BJ (cell line): ENCODE results near the gene XPNPEP1. TPM values are rescaled to one million over a fixed set of nuclear protein-coding genes. Genes with fewer than 3 reads are reported as not detected.

Experiments
- CTCF ChIA-PET: fragments of 350-600 bp; formaldehyde crosslinking; extraction: SDS; loops from one replicate; lab custom pipeline; 2021; ENCODE audit warnings: antibody characterized with exemption, inconsistent platforms; lab: Yijun Ruan, JAX
- POLR2A ChIA-PET: fragments of 300-600 bp; sonication (Branson Sonifier 250); formaldehyde crosslinking; extraction: SDS; loops from one replicate; lab custom pipeline; 2021; ENCODE audit warnings: antibody characterized with exemption; lab: Charles Lee
- DNase-seq: peaks from one replicate; pipeline ENCODE4 v3.0.0-alpha.2; 2011; ENCODE audit warnings: low read depth
- H3K27me3 ChIP-seq: 2 replicates; pipeline ENCODE4 v1.6.0; 2011; ENCODE audit warnings: low read length; ENCODE audit not compliant: control insufficient read depth, insufficient read depth
- H3K36me3 ChIP-seq: 2 replicates; pipeline ENCODE4 v1.5.1; 2011; ENCODE audit warnings: low read length; ENCODE audit not compliant: control insufficient read depth, insufficient read depth
- H3K4me3 ChIP-seq: 2 replicates; pipeline ENCODE4 v1.5.1; 2011; ENCODE audit warnings: low read depth, mild to moderate bottlenecking, control low read depth, low read length
- CTCF ChIP-seq: IDR thresholded peaks from 2 replicates; pipeline ENCODE4 v1.5.1; 2011; ENCODE audit warnings: low read depth, mild to moderate bottlenecking, control low read depth, inconsistent platforms, low read length, moderate library complexity; ENCODE audit not compliant: insufficient read depth
- polyA plus RNA-seq: library from polyadenylated mRNA; depleted of rRNA; stranded (reverse); fragments of >200 nt; gene quantifications from 2 replicates; pipeline ENCODE4 v1.2.3, GENCODE V29; 2011

The XPNPEP1 gene
- polyA plus RNA-seq, 1 experiment = 173 TPM

- ChIA-PET POLR2A (no interaction called here), CTCF (interaction anchor here (1.8 kb wide), 1 partner anchor 31 kb away, joined by 9 read pairs; no protein-coding TSS in a partner anchor)
- DNase-seq = no peak
- no peaks in the 10 kb centered on the region for H3K27me3 ChIP-seq
- TF ChIP-seq CTCF = no peak
- H3K4me3 ChIP-seq = no peak overlapping the region
- peaks cover 2% of the 10 kb centered on the region; the same call in 1 of the 2 replicates for H3K36me3 ChIP-seq
Observed at GRCh38 chr10:109914966-109915365, 8.3 kb downstream of the XPNPEP1 start.

- no peak for DNase-seq
- H3K4me3 ChIP-seq = no peak overlapping the region
- POLR2A ChIA-PET = no interaction called here
- TF ChIP-seq CTCF = no peak
- H3K36me3 ChIP-seq = peaks cover 2% of the 10 kb centered on the region; the same call in 1 of the 2 replicates
- H3K27me3 ChIP-seq = no peaks in the 10 kb centered on the region
- CTCF ChIA-PET = interaction anchor here (0.9 to 1.8 kb wide), 3 partner anchors 10 to 29 kb away, joined by 4 to 9 read pairs (median 7); partner anchors contain the start of gene XPNPEP1
Observed at GRCh38 chr10:109913306-109913892, 9.9 kb downstream of the XPNPEP1 start.

DNA sequence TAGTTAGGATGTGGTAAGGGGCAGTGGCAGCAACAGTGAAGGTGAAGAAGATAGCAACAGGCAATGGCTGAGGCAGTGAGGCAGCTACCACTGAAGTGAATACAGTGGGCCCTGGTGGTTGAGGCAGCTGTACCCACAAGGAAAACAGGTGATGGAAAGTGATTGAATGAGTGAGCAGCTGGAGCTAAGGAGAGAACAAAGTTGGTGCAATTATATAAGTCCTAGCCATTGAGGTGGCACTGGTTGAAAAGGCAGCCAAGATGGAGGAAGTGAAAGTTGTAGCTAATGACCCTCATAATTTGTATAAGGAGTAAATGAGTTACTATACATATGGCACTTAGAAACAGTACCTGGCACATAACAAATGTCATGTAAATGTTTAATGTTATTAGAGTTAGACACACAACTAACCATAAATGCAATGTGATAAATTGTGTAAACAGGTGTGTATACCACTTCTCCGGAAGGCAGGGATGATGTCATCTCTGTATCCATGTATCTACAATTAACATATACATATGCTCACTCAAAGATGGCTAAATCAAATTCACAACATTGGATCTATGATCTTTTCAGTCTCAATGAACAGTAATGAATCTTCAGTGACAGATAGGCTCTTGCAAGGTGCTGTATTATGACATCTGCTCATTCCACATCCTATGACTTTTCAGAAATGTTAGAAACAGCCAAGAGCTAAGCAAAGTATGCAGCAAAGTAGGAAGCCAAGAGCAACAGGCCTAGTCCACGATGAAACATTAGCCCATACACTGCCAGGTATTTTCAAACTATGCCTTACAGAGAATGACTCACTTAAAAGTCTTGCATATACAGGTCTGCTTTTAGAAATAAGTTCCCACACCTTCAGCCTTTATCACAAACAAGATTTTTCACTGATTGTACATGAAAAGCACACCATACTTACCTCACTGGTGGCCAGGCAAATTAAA is 10.7 kb downstream of the XPNPEP1 start:
- ChIA-PET CTCF (interaction anchor here (0.9 to 1.8 kb wide), 4 partner anchors 11 to 28 kb away, joined by 3 to 9 read pairs (median 6); partner anchors contain the start of gene XPNPEP1), POLR2A (no interaction called here)
- Histone ChIP-seq H3K4me3 (no peak overlapping the region), H3K27me3 (no peaks in the 10 kb centered on the region), H3K36me3 (peaks cover 4% of the 10 kb centered on the region; the same call in 1 of the 2 replicates)
- TF ChIP-seq CTCF = no peak
- DNase-seq = no peak

DNA sequence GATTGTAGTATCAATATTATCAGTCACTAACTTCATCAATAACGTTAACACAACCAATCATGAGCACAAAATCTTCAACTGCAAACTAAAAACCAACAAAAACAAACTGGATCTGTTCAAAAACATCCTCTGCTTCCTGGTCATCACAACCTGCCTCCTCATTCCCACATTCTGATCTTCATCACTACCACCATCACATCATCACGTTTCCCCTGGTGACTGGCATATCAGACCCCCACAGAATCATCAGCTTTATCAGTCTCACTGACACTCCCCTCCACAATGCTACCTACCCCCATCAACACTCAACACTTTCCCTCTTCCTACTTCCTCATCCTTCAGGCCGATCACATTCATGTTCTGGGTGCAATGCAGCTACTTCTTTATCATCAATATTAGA is 11.4 kb downstream of the XPNPEP1 start:
- Histone ChIP-seq H3K4me3 (no peak overlapping the region), H3K36me3 (peaks cover 8% of the 10 kb centered on the region), H3K27me3 (no peaks in the 10 kb centered on the region)
- TF ChIP-seq CTCF = no peak
- ChIA-PET POLR2A (no interaction called here), CTCF (interaction anchor here (0.9 to 1.8 kb wide), 2 partner anchors 12 to 27 kb away, joined by 3 to 7 read pairs; partner anchors contain the start of gene XPNPEP1)
- DNase-seq = no peak

DNA sequence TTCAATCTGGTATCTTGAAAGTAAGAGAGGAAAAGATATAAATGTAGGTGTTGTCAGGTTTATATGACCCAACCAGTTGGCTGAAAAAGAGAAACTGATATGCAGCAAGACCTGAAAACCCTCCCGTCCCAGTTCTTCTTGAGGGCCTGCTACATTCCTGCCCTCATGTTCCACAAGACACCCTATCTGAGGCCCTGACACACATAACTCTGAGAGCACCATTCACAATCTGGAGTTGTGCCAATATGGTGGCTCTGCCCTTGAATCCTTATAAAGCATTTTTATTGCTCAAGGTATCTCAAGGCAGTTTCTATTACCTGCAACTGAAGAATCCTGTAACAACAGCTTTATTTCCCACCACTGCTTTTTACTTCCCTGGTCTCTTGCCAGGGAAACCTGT is 17.0 kb downstream of the XPNPEP1 start:
- no peak for TF ChIP-seq CTCF
- Histone ChIP-seq H3K27me3 (no peaks in the 10 kb centered on the region), H3K4me3 (no peak overlapping the region), H3K36me3 (peaks cover 8% of the 10 kb centered on the region)
- DNase-seq = no peak
- CTCF ChIA-PET = no interaction called here
- POLR2A ChIA-PET = no interaction called here
